Type B pancreatic cell (in vitro differentiated cells): ENCODE measurements around the gene FANCG. TPM values are rescaled to one million over a fixed set of nuclear protein-coding genes. Genes with fewer than 3 reads are reported as not detected.

ENCODE experiments used
- DNase-seq: peaks from one replicate; pipeline ENCODE4 v3.0.0; 2021; ENCODE audit warnings: mixed read lengths; ENCODE audit not compliant: unreplicated experiment; ENCODE audit errors: extremely low spot score
- H3K27ac Mint-ChIP-seq: 2 replicates; pipeline ENCODE4 v1.8.0; 2021; ENCODE audit warnings: mild to moderate bottlenecking, mixed read lengths
- H3K27me3 Mint-ChIP-seq: 2 replicates; pipeline ENCODE4 v1.8.0; 2021; ENCODE audit warnings: mixed read lengths
- H3K36me3 Mint-ChIP-seq: 2 replicates; pipeline ENCODE4 v1.8.0; 2021; ENCODE audit warnings: mixed read lengths
- H3K4me1 Mint-ChIP-seq: one replicate; pipeline ENCODE4 v1.8.0; 2021; ENCODE audit warnings: mixed read lengths; ENCODE audit not compliant: unreplicated experiment
- H3K4me3 Mint-ChIP-seq: 2 replicates; pipeline ENCODE4 v1.8.0; 2021; ENCODE audit warnings: mild to moderate bottlenecking, mixed read lengths
- H3K9me3 Mint-ChIP-seq: 2 replicates; pipeline ENCODE4 v1.8.0; 2021; ENCODE audit warnings: mixed read lengths
- CTCF ChIP-seq: fragments of 200-600 bp; sonication (generic); conservative IDR thresholded peaks from 2 replicates; pipeline ENCODE4 v1.5.0; 2021; ENCODE audit warnings: antibody characterized with exemption, mild to moderate bottlenecking
- total RNA-seq: library from RNA; stranded (reverse); gene quantifications from 2 replicates; pipeline ENCODE4 v1.2.1, GENCODE V29; 2021; ENCODE audit warnings: low replicate concordance

Gene FANCG
- total RNA-seq, 1 donor from 2014 or later, result 72.6 TPM

GRCh38 chr9:35033101-35033500 is 46.6 kb downstream of the FANCG start:
- Mint-ChIP-seq H3K4me3 (no peak overlapping the region), H3K4me1 (peaks cover 10% of the 10 kb centered on the region), H3K36me3 (peaks cover 8% of the 10 kb centered on the region), H3K27ac (no peak overlapping the region), H3K9me3 (peaks cover 5% of the 10 kb centered on the region), H3K27me3 (no peaks in the 10 kb centered on the region)
- TF ChIP-seq CTCF, result no peak
- DNase-seq, result no peak

GRCh38 chr9:35029852-35030251 is 49.9 kb downstream of the FANCG start:
- TF ChIP-seq CTCF, result no peak
- no peak overlapping the region for H3K4me3 Mint-ChIP-seq
- peaks cover 8% of the 10 kb centered on the region for H3K36me3 Mint-ChIP-seq
- no peaks in the 10 kb centered on the region for H3K27me3 Mint-ChIP-seq
- peaks cover 5% of the 10 kb centered on the region for H3K9me3 Mint-ChIP-seq
- H3K27ac Mint-ChIP-seq, result peak overlapping the region; percentile 31
- peaks cover 25% of the 10 kb centered on the region for H3K4me1 Mint-ChIP-seq
- no peak for DNase-seq

- H3K4me3 Mint-ChIP-seq, result no peak overlapping the region
- peaks cover 5% of the 10 kb centered on the region for H3K9me3 Mint-ChIP-seq
- H3K36me3 Mint-ChIP-seq, result peaks cover 14% of the 10 kb centered on the region
- TF ChIP-seq CTCF, result no peak
- no peaks in the 10 kb centered on the region for H3K27me3 Mint-ChIP-seq
- H3K27ac Mint-ChIP-seq, result no peak overlapping the region
- peaks cover 31% of the 10 kb centered on the region for H3K4me1 Mint-ChIP-seq
- no peak for DNase-seq
Observed at GRCh38 chr9:35029241-35029640, 50.5 kb downstream of the FANCG start.

- no peak overlapping the region for H3K4me3 Mint-ChIP-seq
- peaks cover 5% of the 10 kb centered on the region for H3K9me3 Mint-ChIP-seq
- no peak overlapping the region for H3K27ac Mint-ChIP-seq
- DNase-seq, result no peak
- H3K4me1 Mint-ChIP-seq, result peaks cover 33% of the 10 kb centered on the region
- TF ChIP-seq CTCF, result no peak
- no peaks in the 10 kb centered on the region for H3K27me3 Mint-ChIP-seq
- H3K36me3 Mint-ChIP-seq, result peaks cover 22% of the 10 kb centered on the region
Observed at GRCh38 chr9:35028341-35028740, 51.4 kb downstream of the FANCG start.

GRCh38 chr9:35027860-35028259 is 51.9 kb downstream of the FANCG start:
- Mint-ChIP-seq H3K4me1 (peaks cover 33% of the 10 kb centered on the region), H3K36me3 (peaks cover 22% of the 10 kb centered on the region), H3K27me3 (no peaks in the 10 kb centered on the region), H3K9me3 (peaks cover 5% of the 10 kb centered on the region), H3K4me3 (no peak overlapping the region), H3K27ac (no peak overlapping the region)
- DNase-seq, result no peak
- no peak for TF ChIP-seq CTCF

GRCh38 chr9:35027374-35027773 is 52.4 kb downstream of the FANCG start:
- Mint-ChIP-seq H3K27me3 (no peaks in the 10 kb centered on the region), H3K9me3 (peaks cover 5% of the 10 kb centered on the region), H3K36me3 (peaks cover 22% of the 10 kb centered on the region), H3K4me1 (peaks cover 33% of the 10 kb centered on the region), H3K4me3 (no peak overlapping the region), H3K27ac (no peak overlapping the region)
- TF ChIP-seq CTCF, result no peak
- no peak for DNase-seq
